K562 (cell line): ENCODE data around the gene AHNAK. TPM values are rescaled to one million over a fixed set of nuclear protein-coding genes. Genes with fewer than 3 reads are reported as not detected.

ENCODE experiments used
- CSDE1 ChIP-seq, 2 experiments: fragments of 450-650 bp; IDR thresholded peaks; 2 replicates each; pipeline ENCODE4 v1.6.1; 2016; ENCODE audit warnings: mild to moderate bottlenecking in 1 of 2
- ELF2 ChIP-seq: fragments of 250-450 bp; sonication (Bioruptor Pico); IDR thresholded peaks from 2 replicates; pipeline ENCODE4 v1.5.0; 2021; ENCODE audit warnings: mild to moderate bottlenecking
- HNRNPH1 ChIP-seq: fragments of 200-400 bp; formaldehyde crosslinking; optimal IDR thresholded peaks from 2 replicates; pipeline ENCODE3; 2017; ENCODE audit warnings: low read depth, mild to moderate bottlenecking, low read length, moderate library complexity
- IRF2 ChIP-seq: sonication (generic); formaldehyde crosslinking; IDR thresholded peaks from 2 replicates; pipeline ENCODE4 v1.8.1; 2022; ENCODE audit warnings: mild to moderate bottlenecking, missing genetic modification reagents
- KLF13 ChIP-seq: fragments of 450-650 bp; IDR thresholded peaks from 2 replicates; pipeline ENCODE4 v1.6.1; 2016; ENCODE audit warnings: missing genetic modification characterization, low read depth, mild to moderate bottlenecking, missing compliant biosample characterization, moderate library complexity, borderline replicate concordance
- MIER1 ChIP-seq: fragments of 450-650 bp; IDR thresholded peaks from 2 replicates; pipeline ENCODE4 v1.6.1; 2016; ENCODE audit warnings: antibody characterized with exemption, mild to moderate bottlenecking, low read depth
- RBM15 ChIP-seq: fragments of 200-400 bp; formaldehyde crosslinking; IDR thresholded peaks from 2 replicates; pipeline ENCODE4 v1.6.1; 2018; ENCODE audit warnings: mild to moderate bottlenecking, low read length, moderate library complexity; ENCODE audit not compliant: insufficient read depth
- ZNF408 ChIP-seq: fragments of 250-450 bp; sonication (Bioruptor Pico); IDR thresholded peaks from 2 replicates; pipeline ENCODE4 v1.4.0; 2020; ENCODE audit warnings: low read depth, mild to moderate bottlenecking, moderate library complexity
- ZNF583 ChIP-seq: fragments of 250-450 bp; sonication (Bioruptor Pico); IDR thresholded peaks from 2 replicates; pipeline ENCODE4 v1.4.0; 2020
- ZNF785 ChIP-seq: fragments of 250-450 bp; sonication (Bioruptor Pico); IDR thresholded peaks from 2 replicates; pipeline ENCODE4 v1.4.0; 2020; ENCODE audit warnings: mild to moderate bottlenecking
- polyA plus RNA-seq, 8 experiments: library from polyadenylated mRNA; depleted of rRNA in 4 of 8; stranded (reverse) in 5 of 8; unstranded in 3 of 8; fragments of >200 nt; fragmentation: Nextera tagmentation in 2 of 8; fragmentation: Illumina TruSeq in 1 of 8; extraction: Ambion mirVana in 2 of 8; extraction: Trizol in 1 of 8; gene quantifications; 2 replicates each; pipeline versions ENCODE4 v1.2.1 to v1.2.3, GENCODE V29; 2011 to 2014; ENCODE audit warnings: inconsistent platforms in 1 of 8, missing spikeins in 1 of 8
- total RNA-seq, 7 experiments: library from RNA; depleted of rRNA in 6 of 7; stranded (reverse); fragments of >200 nt in 6 of 7; fragmentation: Illumina TruSeq in 2 of 7; extraction: Trizol in 2 of 7; gene quantifications; 2 replicates each; pipeline versions ENCODE4 v1.2.1 to v1.2.3, GENCODE V29; 2011 to 2021; ENCODE audit warnings: low replicate concordance in 1 of 7
- TF ChIP-seq, protein P1 (sequence below): sonication (generic); formaldehyde crosslinking; IDR thresholded peaks from 2 replicates; pipeline ENCODE4 v1.8.0; 2022; ENCODE audit warnings: mild to moderate bottlenecking, missing genetic modification reagents
- TF ChIP-seq, protein P2 (sequence below): sonication (generic); formaldehyde crosslinking; IDR thresholded peaks from 2 replicates; pipeline ENCODE4 v1.9.0; 2022; ENCODE audit warnings: mild to moderate bottlenecking, missing genetic modification reagents
- TF ChIP-seq, protein P3 (sequence below), 2 experiments: fragments of 450-650 bp in 1 of 2; sonication (generic) in 1 of 2; formaldehyde crosslinking in 1 of 2; IDR thresholded peaks; 2 replicates each; pipeline versions ENCODE4 v1.7.1 to v1.9.0; 2016 to 2022; ENCODE audit warnings: inconsistent platforms in 1 of 2, mild to moderate bottlenecking in 1 of 2, missing genetic modification reagents in 1 of 2

AHNAK gene
- total and polyA plus RNA-seq, 9 of the 15 experiments (the other 6 are each of a cell fraction or from before 2014, with no cell fraction given): 1.5 to 89.7 (median 45.0) TPM

DNA sequence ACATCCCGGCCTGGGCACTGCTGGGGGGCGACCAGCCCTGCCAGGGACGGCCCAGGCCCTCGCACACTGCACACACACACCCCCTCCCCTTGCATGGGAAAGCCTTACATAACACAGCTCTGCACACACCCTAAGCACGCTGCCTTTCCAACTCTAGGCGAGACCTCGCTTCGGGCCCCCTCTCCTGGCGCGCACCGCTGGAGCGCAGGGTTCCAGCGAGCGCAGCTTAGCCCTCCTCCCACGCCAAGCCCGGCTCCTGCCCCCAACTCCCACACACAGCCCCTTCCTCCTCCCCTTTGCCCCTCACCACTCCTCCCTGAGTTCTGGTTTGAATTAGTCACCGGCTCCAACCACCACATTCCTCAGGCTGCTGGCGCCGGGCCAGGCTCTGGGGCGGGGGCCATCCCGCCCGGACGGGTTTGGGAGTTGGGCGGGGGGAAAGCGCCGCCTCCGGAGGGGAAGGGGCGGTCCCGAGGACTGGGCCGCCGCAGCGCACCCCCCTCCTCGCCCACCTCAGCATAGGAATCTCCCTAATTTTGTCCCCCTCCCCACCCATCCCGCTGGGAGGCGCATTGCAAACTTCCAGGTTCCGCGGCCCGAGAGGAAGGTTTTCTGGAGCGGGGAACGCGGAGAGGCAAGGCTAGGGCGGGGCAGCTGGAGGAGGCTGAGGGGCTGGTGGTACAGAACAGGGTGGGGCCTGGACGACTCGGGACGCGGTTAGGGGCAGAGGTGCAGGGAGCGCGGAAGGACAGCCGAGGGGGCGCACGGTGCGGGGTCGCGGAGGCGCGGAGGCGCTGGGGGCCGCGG is 966 bp downstream of the AHNAK start (continued):
- no peak for TF ChIP-seq KLF13 (tag)
- TF ChIP-seq, protein P1, sequence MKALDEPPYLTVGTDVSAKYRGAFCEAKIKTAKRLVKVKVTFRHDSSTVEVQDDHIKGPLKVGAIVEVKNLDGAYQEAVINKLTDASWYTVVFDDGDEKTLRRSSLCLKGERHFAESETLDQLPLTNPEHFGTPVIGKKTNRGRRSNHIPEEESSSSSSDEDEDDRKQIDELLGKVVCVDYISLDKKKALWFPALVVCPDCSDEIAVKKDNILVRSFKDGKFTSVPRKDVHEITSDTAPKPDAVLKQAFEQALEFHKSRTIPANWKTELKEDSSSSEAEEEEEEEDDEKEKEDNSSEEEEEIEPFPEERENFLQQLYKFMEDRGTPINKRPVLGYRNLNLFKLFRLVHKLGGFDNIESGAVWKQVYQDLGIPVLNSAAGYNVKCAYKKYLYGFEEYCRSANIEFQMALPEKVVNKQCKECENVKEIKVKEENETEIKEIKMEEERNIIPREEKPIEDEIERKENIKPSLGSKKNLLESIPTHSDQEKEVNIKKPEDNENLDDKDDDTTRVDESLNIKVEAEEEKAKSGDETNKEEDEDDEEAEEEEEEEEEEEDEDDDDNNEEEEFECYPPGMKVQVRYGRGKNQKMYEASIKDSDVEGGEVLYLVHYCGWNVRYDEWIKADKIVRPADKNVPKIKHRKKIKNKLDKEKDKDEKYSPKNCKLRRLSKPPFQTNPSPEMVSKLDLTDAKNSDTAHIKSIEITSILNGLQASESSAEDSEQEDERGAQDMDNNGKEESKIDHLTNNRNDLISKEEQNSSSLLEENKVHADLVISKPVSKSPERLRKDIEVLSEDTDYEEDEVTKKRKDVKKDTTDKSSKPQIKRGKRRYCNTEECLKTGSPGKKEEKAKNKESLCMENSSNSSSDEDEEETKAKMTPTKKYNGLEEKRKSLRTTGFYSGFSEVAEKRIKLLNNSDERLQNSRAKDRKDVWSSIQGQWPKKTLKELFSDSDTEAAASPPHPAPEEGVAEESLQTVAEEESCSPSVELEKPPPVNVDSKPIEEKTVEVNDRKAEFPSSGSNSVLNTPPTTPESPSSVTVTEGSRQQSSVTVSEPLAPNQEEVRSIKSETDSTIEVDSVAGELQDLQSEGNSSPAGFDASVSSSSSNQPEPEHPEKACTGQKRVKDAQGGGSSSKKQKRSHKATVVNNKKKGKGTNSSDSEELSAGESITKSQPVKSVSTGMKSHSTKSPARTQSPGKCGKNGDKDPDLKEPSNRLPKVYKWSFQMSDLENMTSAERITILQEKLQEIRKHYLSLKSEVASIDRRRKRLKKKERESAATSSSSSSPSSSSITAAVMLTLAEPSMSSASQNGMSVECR (CRISPR knock-in tag): no peak; the same call in 1 of the 2 replicates
- no peak for TF ChIP-seq MIER1
- TF ChIP-seq ZNF785 (CRISPR knock-in tag): no peak
- no peak for TF ChIP-seq ELF2 (CRISPR knock-in tag)
- TF ChIP-seq, protein P2, sequence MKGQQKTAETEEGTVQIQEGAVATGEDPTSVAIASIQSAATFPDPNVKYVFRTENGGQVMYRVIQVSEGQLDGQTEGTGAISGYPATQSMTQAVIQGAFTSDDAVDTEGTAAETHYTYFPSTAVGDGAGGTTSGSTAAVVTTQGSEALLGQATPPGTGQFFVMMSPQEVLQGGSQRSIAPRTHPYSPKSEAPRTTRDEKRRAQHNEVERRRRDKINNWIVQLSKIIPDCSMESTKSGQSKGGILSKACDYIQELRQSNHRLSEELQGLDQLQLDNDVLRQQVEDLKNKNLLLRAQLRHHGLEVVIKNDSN (CRISPR knock-in tag): no peak
- TF ChIP-seq ZNF583 (CRISPR knock-in tag): no peak
- no peak for TF ChIP-seq CSDE1 (IDR thresholded peaks at IDR 0.05)
- no peak for TF ChIP-seq HNRNPH1
- no peak for TF ChIP-seq RBM15
- no peak for TF ChIP-seq ZNF408 (CRISPR knock-in tag)
- TF ChIP-seq, protein P3, sequence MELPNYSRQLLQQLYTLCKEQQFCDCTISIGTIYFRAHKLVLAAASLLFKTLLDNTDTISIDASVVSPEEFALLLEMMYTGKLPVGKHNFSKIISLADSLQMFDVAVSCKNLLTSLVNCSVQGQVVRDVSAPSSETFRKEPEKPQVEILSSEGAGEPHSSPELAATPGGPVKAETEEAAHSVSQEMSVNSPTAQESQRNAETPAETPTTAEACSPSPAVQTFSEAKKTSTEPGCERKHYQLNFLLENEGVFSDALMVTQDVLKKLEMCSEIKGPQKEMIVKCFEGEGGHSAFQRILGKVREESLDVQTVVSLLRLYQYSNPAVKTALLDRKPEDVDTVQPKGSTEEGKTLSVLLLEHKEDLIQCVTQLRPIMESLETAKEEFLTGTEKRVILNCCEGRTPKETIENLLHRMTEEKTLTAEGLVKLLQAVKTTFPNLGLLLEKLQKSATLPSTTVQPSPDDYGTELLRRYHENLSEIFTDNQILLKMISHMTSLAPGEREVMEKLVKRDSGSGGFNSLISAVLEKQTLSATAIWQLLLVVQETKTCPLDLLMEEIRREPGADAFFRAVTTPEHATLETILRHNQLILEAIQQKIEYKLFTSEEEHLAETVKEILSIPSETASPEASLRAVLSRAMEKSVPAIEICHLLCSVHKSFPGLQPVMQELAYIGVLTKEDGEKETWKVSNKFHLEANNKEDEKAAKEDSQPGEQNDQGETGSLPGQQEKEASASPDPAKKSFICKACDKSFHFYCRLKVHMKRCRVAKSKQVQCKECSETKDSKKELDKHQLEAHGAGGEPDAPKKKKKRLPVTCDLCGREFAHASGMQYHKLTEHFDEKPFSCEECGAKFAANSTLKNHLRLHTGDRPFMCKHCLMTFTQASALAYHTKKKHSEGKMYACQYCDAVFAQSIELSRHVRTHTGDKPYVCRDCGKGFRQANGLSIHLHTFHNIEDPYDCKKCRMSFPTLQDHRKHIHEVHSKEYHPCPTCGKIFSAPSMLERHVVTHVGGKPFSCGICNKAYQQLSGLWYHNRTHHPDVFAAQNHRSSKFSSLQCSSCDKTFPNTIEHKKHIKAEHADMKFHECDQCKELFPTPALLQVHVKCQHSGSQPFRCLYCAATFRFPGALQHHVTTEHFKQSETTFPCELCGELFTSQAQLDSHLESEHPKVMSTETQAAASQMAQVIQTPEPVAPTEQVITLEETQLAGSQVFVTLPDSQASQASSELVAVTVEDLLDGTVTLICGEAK (IDR thresholded peaks at IDR 0.05): 0 out of 2 replicates have a peak, but pooled peaks have one; percentile 47
- TF ChIP-seq, protein P3 (CRISPR knock-in tag; IDR thresholded peaks at IDR 0.05): no peak
- TF ChIP-seq IRF2 (CRISPR knock-in tag): no peak
